SK-N-SH (cell line): ENCODE data around the gene BTRC. TPM values are rescaled to one million over a fixed set of nuclear protein-coding genes. Genes with fewer than 3 reads are reported as not detected.

Experiments used
- CTCF ChIA-PET: fragments of 300-600, 350-600 bp; formaldehyde crosslinking; extraction: SDS; loops from one replicate; lab custom pipeline; 2021; lab: Yijun Ruan, JAX
- POLR2A ChIA-PET: fragments of 350-600 bp; sonication (Branson Sonifier 250); formaldehyde crosslinking; extraction: SDS; loops from one replicate; lab custom pipeline; 2020; ENCODE audit warnings: antibody characterized with exemption, inconsistent platforms; lab: Yijun Ruan, JAX
- DNase-seq: peaks from one replicate; pipeline ENCODE4 v3.0.0; 2012
- H2AFZ ChIP-seq: fragments of 200-600 bp; sonication (generic); 2 replicates; pipeline ENCODE4 v1.8.1; 2016; ENCODE audit warnings: antibody characterized with exemption, mild to moderate bottlenecking, low read depth
- H3F3A ChIP-seq: fragments of 200-600 bp; sonication (generic); replicated peaks from 2 replicates; pipeline ENCODE3; 2016; ENCODE audit warnings: antibody characterized with exemption, mild to moderate bottlenecking; ENCODE audit not compliant: insufficient read depth
- H3K27ac ChIP-seq, 2 experiments: fragments of 200-500 bp in 1 of 2; fragments of 200-600 bp in 1 of 2; sonication (Bioruptor generic) in 1 of 2; sonication (generic), shearing (Covaris generic) in 1 of 2; 2 replicates each; pipeline versions ENCODE4 v1.5.1 to v1.6.1; 2014 to 2016; ENCODE audit warnings: low read depth in 2 of 2, inconsistent platforms in 1 of 2, low read length in 1 of 2, mild to moderate bottlenecking in 1 of 2, mixed read lengths in 1 of 2
- H3K27me3 ChIP-seq: fragments of 200-600 bp; sonication (generic), shearing (Covaris generic); 2 replicates; pipeline ENCODE4 v1.6.1; 2016; ENCODE audit warnings: mixed run types; ENCODE audit not compliant: insufficient read depth
- H3K36me3 ChIP-seq, 2 experiments: fragments of 200-500 bp in 1 of 2; fragments of 200-600 bp in 1 of 2; sonication (Bioruptor generic) in 1 of 2; sonication (generic) in 1 of 2; replicated peaks in 1 of 2; 2 replicates each; pipeline versions ENCODE3 to v1.5.1; 2014 to 2016; ENCODE audit warnings: low read length in 1 of 2, mild to moderate bottlenecking in 1 of 2; ENCODE audit not compliant: insufficient read depth in 2 of 2, control insufficient read depth in 1 of 2
- H3K4me1 ChIP-seq, 2 experiments: fragments of 200-500 bp in 1 of 2; fragments of 200-600 bp in 1 of 2; sonication (Bioruptor generic) in 1 of 2; sonication (generic), shearing (Covaris generic) in 1 of 2; 2 replicates each; pipeline versions ENCODE4 v1.5.1 to v1.6.1; 2014 to 2016; ENCODE audit warnings: low read depth in 1 of 2, low read length in 1 of 2, mixed run types in 1 of 2; ENCODE audit not compliant: insufficient read depth in 2 of 2, control insufficient read depth in 1 of 2
- H3K4me2 ChIP-seq: fragments of 200-600 bp; sonication (generic), shearing (Covaris generic); 2 replicates; pipeline ENCODE4 v1.6.1; 2017; ENCODE audit warnings: mixed run types
- H3K4me3 ChIP-seq, 2 experiments: fragments of 200-500 bp in 1 of 2; fragments of 200-600 bp in 1 of 2; sonication (Bioruptor generic) in 1 of 2; sonication (generic), shearing (Covaris generic) in 1 of 2; 2 replicates each; pipeline versions ENCODE4 v1.5.1 to v1.8.1; 2014 to 2016; ENCODE audit warnings: low read depth in 2 of 2, inconsistent platforms in 1 of 2, low read length in 1 of 2, mild to moderate bottlenecking in 1 of 2, mixed read lengths in 1 of 2, moderate library complexity in 1 of 2
- H3K79me2 ChIP-seq: fragments of 200-600 bp; sonication (generic); 2 replicates; pipeline ENCODE4 v1.8.1; 2017; ENCODE audit warnings: mild to moderate bottlenecking; ENCODE audit not compliant: insufficient read depth
- H3K9ac ChIP-seq: fragments of 200-600 bp; sonication (generic); 2 replicates; pipeline ENCODE4 v1.6.1; 2017; ENCODE audit warnings: mixed run types
- H3K9me2 ChIP-seq: fragments of 200-600 bp; sonication (generic); 2 replicates; pipeline ENCODE4 v1.6.1; 2017; ENCODE audit warnings: mixed run types
- H3K9me3 ChIP-seq: fragments of 200-600 bp; sonication (generic); 2 replicates; pipeline ENCODE4 v1.6.1; 2017; ENCODE audit warnings: mixed run types, mild to moderate bottlenecking, moderate library complexity
- H4K20me1 ChIP-seq: fragments of 200-600 bp; sonication (generic); 2 replicates; pipeline ENCODE4 v1.6.1; 2017; ENCODE audit warnings: mild to moderate bottlenecking, mixed run types; ENCODE audit not compliant: insufficient read depth
- CHD2 ChIP-seq: fragments of 150-350 bp; IDR thresholded peaks from 2 replicates; pipeline ENCODE4 v1.6.1; 2018; ENCODE audit warnings: low read length; ENCODE audit not compliant: partially characterized antibody
- EP300 ChIP-seq, 2 experiments: IDR thresholded peaks; 2 replicates each; pipeline versions ENCODE4 v1.4.0 to v1.6.1; 2012; ENCODE audit warnings: borderline replicate concordance in 1 of 2, low read depth in 1 of 2, low read length in 1 of 2
- EZH2phosphoT487 ChIP-seq: fragments of 200-600 bp; sonication (generic); IDR thresholded peaks from 2 replicates; pipeline ENCODE4 v1.6.1; 2017; ENCODE audit warnings: low read depth, mixed run types, mild to moderate bottlenecking, antibody characterized with exemption, moderate library complexity, borderline replicate concordance
- FOSL2 ChIP-seq: IDR thresholded peaks from 2 replicates; pipeline ENCODE4 v1.4.0; 2012; ENCODE audit warnings: low read depth, mild to moderate bottlenecking, moderate library complexity, borderline replicate concordance
- FOXJ3 ChIP-seq: sonication (generic); formaldehyde crosslinking; IDR thresholded peaks from 2 replicates; pipeline ENCODE4 v1.5.1; 2020; ENCODE audit warnings: mild to moderate bottlenecking, missing genetic modification reagents
- FOXM1 ChIP-seq: IDR thresholded peaks from 2 replicates; pipeline ENCODE4 v1.4.0; 2012; ENCODE audit warnings: low read depth, mild to moderate bottlenecking
- GATA2 ChIP-seq: sonication (generic); formaldehyde crosslinking; IDR thresholded peaks from 2 replicates; pipeline ENCODE4 v1.5.0; 2020; ENCODE audit warnings: mild to moderate bottlenecking, missing genetic modification reagents
- MAX ChIP-seq: IDR thresholded peaks from 2 replicates; pipeline ENCODE4 v1.4.0; 2012; ENCODE audit warnings: low read depth
- MEF2A ChIP-seq: IDR thresholded peaks from 2 replicates; pipeline ENCODE4 v1.4.0; 2012; ENCODE audit warnings: low read depth, borderline replicate concordance
- NRF1 ChIP-seq: IDR thresholded peaks from 2 replicates; pipeline ENCODE4 v1.6.1; 2012; ENCODE audit warnings: low read depth, mild to moderate bottlenecking, low read length
- PBX3 ChIP-seq: IDR thresholded peaks from 2 replicates; pipeline ENCODE4; 2012
- RAD21 ChIP-seq: IDR thresholded peaks from 2 replicates; pipeline ENCODE4 v1.6.1; 2012; ENCODE audit warnings: mild to moderate bottlenecking, low read length
- REST ChIP-seq: IDR thresholded peaks from 2 replicates; pipeline ENCODE4 v1.6.1; 2012; ENCODE audit warnings: mild to moderate bottlenecking, low read depth, low read length, moderate library complexity
- RXRA ChIP-seq: IDR thresholded peaks from 2 replicates; pipeline ENCODE4 v1.4.0; 2012; ENCODE audit warnings: low read depth, mild to moderate bottlenecking, borderline replicate concordance
- SIN3A ChIP-seq: IDR thresholded peaks from 2 replicates; pipeline ENCODE4 v1.6.1; 2012; ENCODE audit warnings: low read depth, mild to moderate bottlenecking, low read length, moderate library complexity, borderline replicate concordance
- SMC3 ChIP-seq: IDR thresholded peaks from 2 replicates; pipeline ENCODE4 v1.6.1; 2012; ENCODE audit warnings: low read depth, low read length, improper control_type of control experiment
- TCF12 ChIP-seq: IDR thresholded peaks from 2 replicates; pipeline ENCODE4 v1.4.0; 2012
- WGBS: methylation state at CpG from one replicate; pipeline ENCODE4 v1.1.6; 2017; ENCODE audit warnings: low lambda C conversion rate; 5-methylcytosine and 5-hydroxymethylcytosine counted together
- polyA plus RNA-seq, 3 experiments: library from polyadenylated mRNA; depleted of rRNA; stranded (reverse); fragments of >200 nt; gene quantifications; 2 replicates each; pipeline ENCODE4 v1.2.3, GENCODE V29; 2012
- TF ChIP-seq, protein P1 (sequence below): IDR thresholded peaks from 2 replicates; pipeline ENCODE4 v1.4.0; 2012; ENCODE audit warnings: low read depth, borderline replicate concordance
- TF ChIP-seq, protein P2 (sequence below): IDR thresholded peaks from 2 replicates; pipeline ENCODE4 v1.4.0; 2012; ENCODE audit warnings: low read depth, borderline replicate concordance

The BTRC gene
- polyA plus RNA-seq, 1 of the 3 experiments (the other 2 are of a cell fraction), result 6.5 TPM

DNA sequence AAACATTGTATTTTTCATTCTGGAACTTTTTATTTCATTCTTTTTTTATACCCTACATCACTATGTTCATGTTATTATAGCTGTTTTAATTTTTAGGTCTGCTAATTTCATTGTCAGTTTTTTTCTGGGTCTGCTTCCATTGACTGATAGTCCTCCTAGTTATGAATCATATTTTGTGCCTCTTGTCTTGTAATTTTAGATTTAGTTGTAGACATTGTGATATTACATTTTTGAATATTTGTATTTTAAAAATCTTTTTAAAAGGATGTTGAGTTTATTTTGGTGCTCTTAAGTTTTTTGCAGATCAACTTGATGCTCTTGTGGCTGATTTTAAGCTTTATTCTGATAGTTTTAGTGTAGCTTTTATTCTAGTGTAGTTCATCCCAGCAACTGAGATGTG lies 57.6 kb downstream of the BTRC start:
- Histone ChIP-seq H3F3A (no peaks in the 10 kb centered on the region), H3K27me3 (no peaks in the 10 kb centered on the region), H3K79me2 (peaks cover 17% of the 10 kb centered on the region), H3K36me3 (peaks cover 0 to 13% of the 10 kb centered on the region in 2 experiments), H3K4me2 (no peak overlapping the region), H3K9me3 (no peaks in the 10 kb centered on the region), H3K27ac (no peak overlapping the region), H3K4me3 (no peak overlapping the region), H4K20me1 (no peaks in the 10 kb centered on the region), H3K4me1 (no peaks in the 10 kb centered on the region), H3K9me2 (no peaks in the 10 kb centered on the region), H2AFZ (no peak overlapping the region), H3K9ac (no peak overlapping the region)
- DNase-seq, result no peak
- TF ChIP-seq, protein P1, sequence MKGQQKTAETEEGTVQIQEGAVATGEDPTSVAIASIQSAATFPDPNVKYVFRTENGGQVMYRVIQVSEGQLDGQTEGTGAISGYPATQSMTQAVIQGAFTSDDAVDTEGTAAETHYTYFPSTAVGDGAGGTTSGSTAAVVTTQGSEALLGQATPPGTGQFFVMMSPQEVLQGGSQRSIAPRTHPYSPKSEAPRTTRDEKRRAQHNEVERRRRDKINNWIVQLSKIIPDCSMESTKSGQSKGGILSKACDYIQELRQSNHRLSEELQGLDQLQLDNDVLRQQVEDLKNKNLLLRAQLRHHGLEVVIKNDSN, result no peak
- TF ChIP-seq NRF1, result no peak
- TF ChIP-seq EZH2phosphoT487, result no peak
- no peak for TF ChIP-seq PBX3
- no peak for TF ChIP-seq SMC3
- TF ChIP-seq FOXM1, result no peak
- no peak for TF ChIP-seq RXRA
- TF ChIP-seq CHD2, result no peak
- no peak for TF ChIP-seq SIN3A
- ChIA-PET POLR2A (no interaction called here), CTCF (no interaction called here)

- peaks cover 17% of the 10 kb centered on the region for H3K79me2 ChIP-seq
- peaks cover 0 to 7% of the 10 kb centered on the region in 2 experiments for H3K36me3 ChIP-seq
- no peaks in the 10 kb centered on the region for H3K27me3 ChIP-seq
- no peaks in the 10 kb centered on the region for H3K4me1 ChIP-seq
- no peaks in the 10 kb centered on the region for H3K9me3 ChIP-seq
- WGBS, result 85% methylated on average over 2 of the region's 2 CpGs
- H3K27ac ChIP-seq, result no peak overlapping the region
- TF ChIP-seq EP300 (IDR thresholded peaks at IDR 0.05; ENCODE audit: borderline replicate concordance in 1 of 2, low read depth in 1 of 2, low read length in 1 of 2), result no peak
- TF ChIP-seq FOSL2, result no peak
- TF ChIP-seq MEF2A, result no peak
- no peak for TF ChIP-seq REST
- TF ChIP-seq MAX, result no peak
- no peak for TF ChIP-seq FOXM1
- TF ChIP-seq, protein P2, sequence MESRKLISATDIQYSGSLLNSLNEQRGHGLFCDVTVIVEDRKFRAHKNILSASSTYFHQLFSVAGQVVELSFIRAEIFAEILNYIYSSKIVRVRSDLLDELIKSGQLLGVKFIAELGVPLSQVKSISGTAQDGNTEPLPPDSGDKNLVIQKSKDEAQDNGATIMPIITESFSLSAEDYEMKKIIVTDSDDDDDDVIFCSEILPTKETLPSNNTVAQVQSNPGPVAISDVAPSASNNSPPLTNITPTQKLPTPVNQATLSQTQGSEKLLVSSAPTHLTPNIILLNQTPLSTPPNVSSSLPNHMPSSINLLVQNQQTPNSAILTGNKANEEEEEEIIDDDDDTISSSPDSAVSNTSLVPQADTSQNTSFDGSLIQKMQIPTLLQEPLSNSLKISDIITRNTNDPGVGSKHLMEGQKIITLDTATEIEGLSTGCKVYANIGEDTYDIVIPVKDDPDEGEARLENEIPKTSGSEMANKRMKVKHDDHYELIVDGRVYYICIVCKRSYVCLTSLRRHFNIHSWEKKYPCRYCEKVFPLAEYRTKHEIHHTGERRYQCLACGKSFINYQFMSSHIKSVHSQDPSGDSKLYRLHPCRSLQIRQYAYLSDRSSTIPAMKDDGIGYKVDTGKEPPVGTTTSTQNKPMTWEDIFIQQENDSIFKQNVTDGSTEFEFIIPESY, result no peak
- no peak for TF ChIP-seq TCF12
- no peak for TF ChIP-seq NRF1
- TF ChIP-seq RAD21, result no peak
- no peak for TF ChIP-seq FOXJ3 (CRISPR knock-in tag)
- TF ChIP-seq SIN3A, result no peak
- TF ChIP-seq RXRA, result no peak
- TF ChIP-seq GATA2 (CRISPR knock-in tag), result no peak
- DNase-seq, result no peak
- H3K4me2 ChIP-seq, result no peak overlapping the region
- ChIA-PET POLR2A (no interaction called here), CTCF (no interaction called here)
- H4K20me1 ChIP-seq, result no peaks in the 10 kb centered on the region
- H3K4me3 ChIP-seq, result no peak overlapping the region
- H3F3A ChIP-seq, result peaks cover 3% of the 10 kb centered on the region
- no peak overlapping the region for H2AFZ ChIP-seq
- no peak overlapping the region for H3K9ac ChIP-seq
- H3K9me2 ChIP-seq, result no peaks in the 10 kb centered on the region
Measured at GRCh38 chr10:101414034-101414433, 60.1 kb downstream of the BTRC start.
